WERI-Rb-1 (cell line): ENCODE data around the gene SH3YL1.

Experiments used
- DNase-seq: peaks from one replicate; pipeline ENCODE4 v3.0.0-alpha.2; 2020
- H3K27ac ChIP-seq: fragments of 250-450 bp; sonication (Bioruptor Pico); 2 replicates; pipeline ENCODE4 v1.5.1; 2020; ENCODE audit warnings: mild to moderate bottlenecking, moderate library complexity
- H3K27me3 ChIP-seq: fragments of 250-450 bp; sonication (Bioruptor Pico); 2 replicates; pipeline ENCODE4 v1.5.1; 2021; ENCODE audit warnings: mild to moderate bottlenecking, low read depth, moderate library complexity; ENCODE audit not compliant: insufficient read depth, severe bottlenecking
- H3K36me3 ChIP-seq: fragments of 250-450 bp; sonication (Bioruptor Pico); 2 replicates; pipeline ENCODE4 v1.5.1; 2020; ENCODE audit warnings: mild to moderate bottlenecking, moderate library complexity
- H3K4me3 ChIP-seq: 2 replicates; pipeline ENCODE4 v1.5.1; 2011; ENCODE audit warnings: low read depth, mild to moderate bottlenecking, control low read depth, low read length
- H3K9me3 ChIP-seq: fragments of 250-450 bp; sonication (Bioruptor Pico); 2 replicates; pipeline ENCODE4 v1.5.1; 2021; ENCODE audit warnings: mild to moderate bottlenecking, moderate library complexity; ENCODE audit not compliant: severe bottlenecking
- TF ChIP-seq, protein P1 (sequence below): IDR thresholded peaks from 2 replicates; pipeline ENCODE4 v1.5.1; 2011; ENCODE audit warnings: low read depth, mild to moderate bottlenecking, control low read depth, inconsistent platforms, low read length

SH3YL1 gene

DNA sequence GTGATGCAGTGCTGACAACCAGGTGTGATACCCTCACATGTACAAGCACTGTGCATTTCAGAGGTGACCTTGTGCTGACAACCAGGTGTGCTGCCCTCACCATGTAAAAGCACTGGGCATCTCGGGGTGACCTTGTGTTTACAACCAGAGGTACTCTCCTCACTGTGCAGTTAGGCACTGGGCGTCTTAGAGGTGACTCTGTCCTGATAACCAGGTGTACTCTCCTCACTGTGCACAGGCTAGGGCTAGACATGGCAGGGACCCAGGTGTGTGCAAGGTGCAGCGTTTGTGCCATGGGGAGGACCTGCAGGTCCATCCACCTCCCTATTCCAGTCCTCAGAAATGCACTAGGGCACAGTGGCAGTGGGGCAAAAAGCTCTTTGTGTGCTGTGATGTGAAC, 32.5 kb upstream of the SH3YL1 start:
- TF ChIP-seq, protein P1, sequence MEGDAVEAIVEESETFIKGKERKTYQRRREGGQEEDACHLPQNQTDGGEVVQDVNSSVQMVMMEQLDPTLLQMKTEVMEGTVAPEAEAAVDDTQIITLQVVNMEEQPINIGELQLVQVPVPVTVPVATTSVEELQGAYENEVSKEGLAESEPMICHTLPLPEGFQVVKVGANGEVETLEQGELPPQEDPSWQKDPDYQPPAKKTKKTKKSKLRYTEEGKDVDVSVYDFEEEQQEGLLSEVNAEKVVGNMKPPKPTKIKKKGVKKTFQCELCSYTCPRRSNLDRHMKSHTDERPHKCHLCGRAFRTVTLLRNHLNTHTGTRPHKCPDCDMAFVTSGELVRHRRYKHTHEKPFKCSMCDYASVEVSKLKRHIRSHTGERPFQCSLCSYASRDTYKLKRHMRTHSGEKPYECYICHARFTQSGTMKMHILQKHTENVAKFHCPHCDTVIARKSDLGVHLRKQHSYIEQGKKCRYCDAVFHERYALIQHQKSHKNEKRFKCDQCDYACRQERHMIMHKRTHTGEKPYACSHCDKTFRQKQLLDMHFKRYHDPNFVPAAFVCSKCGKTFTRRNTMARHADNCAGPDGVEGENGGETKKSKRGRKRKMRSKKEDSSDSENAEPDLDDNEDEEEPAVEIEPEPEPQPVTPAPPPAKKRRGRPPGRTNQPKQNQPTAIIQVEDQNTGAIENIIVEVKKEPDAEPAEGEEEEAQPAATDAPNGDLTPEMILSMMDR, result no peak

GRCh38 chr2:295090-295489, 31.3 kb upstream of the SH3YL1 start:
- DNase-seq, result no peak
- TF ChIP-seq, protein P1, result no peak
- H3K4me3 ChIP-seq, result no peak overlapping the region
- H3K9me3 ChIP-seq, result peaks cover 8% of the 10 kb centered on the region
- H3K27ac ChIP-seq, result no peak overlapping the region
- H3K27me3 ChIP-seq, result peaks cover 47% of the 10 kb centered on the region
- no peaks in the 10 kb centered on the region for H3K36me3 ChIP-seq

More for the DNA sequence above, 32.5 kb upstream of the SH3YL1 start:
- no peak for DNase-seq
- Histone ChIP-seq H3K9me3 (peaks cover 8% of the 10 kb centered on the region), H3K27ac (no peak overlapping the region), H3K27me3 (peaks cover 34% of the 10 kb centered on the region), H3K4me3 (no peak overlapping the region), H3K36me3 (no peaks in the 10 kb centered on the region)

GRCh38 chr2:290090-290722, 26.4 kb upstream of the SH3YL1 start:
- TF ChIP-seq, protein P1, result peak; percentile 89
- Histone ChIP-seq H3K4me3 (peak overlapping the region; percentile 58), H3K27me3 (peaks cover 61% of the 10 kb centered on the region), H3K9me3 (no peaks in the 10 kb centered on the region), H3K27ac (no peak overlapping the region), H3K36me3 (no peaks in the 10 kb centered on the region)
- DNase-seq, result peak; percentile 88

DNA sequence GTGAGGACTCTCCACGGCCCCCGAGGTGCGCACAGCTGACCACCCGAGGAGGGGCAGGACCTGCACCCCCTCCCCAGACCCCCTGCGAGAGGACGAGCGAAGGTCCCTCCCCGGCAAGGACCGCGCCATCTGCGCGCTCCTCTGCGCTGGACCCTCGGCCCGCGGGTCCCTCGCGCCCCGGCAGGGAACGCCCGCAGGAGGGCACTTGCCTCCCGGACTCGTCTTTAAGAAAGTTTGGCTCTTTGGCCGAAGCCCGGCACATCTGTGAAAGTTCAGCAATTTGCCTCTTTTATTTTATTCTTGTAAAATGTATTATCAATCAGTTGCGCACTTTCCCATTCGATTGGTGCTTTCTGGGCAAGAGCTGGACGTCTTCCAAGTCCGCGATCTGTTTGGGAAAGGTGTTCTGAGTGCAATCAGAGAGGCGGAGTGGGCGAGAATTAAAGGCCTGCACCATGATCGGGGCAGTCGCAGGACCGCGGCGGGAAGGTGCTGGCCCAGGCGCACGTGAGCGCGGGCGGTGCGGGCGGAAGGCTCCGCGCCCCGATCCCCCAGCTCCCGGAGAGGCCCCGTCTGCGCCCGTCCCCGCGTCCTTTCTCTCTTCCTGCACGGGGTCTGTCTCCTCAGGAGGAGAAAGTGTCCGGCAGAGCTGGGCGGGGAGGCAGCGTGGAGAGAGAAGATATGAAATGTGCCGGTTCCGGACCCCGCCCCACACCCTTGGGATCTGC, 25.7 kb upstream of the SH3YL1 start:
- no peaks in the 10 kb centered on the region for H3K36me3 ChIP-seq
- TF ChIP-seq, protein P1, result no peak
- no peak overlapping the region for H3K27ac ChIP-seq
- peaks cover 54% of the 10 kb centered on the region for H3K27me3 ChIP-seq
- H3K9me3 ChIP-seq, result no peaks in the 10 kb centered on the region
- H3K4me3 ChIP-seq, result peak overlapping the region; percentile 58
- DNase-seq, result no peak

GRCh38 chr2:288758-289361, 25.0 kb upstream of the SH3YL1 start:
- no peaks in the 10 kb centered on the region for H3K36me3 ChIP-seq
- H3K4me3 ChIP-seq, result peak overlapping the region; percentile 58
- peaks cover 53% of the 10 kb centered on the region for H3K27me3 ChIP-seq
- peak; percentile 33 for DNase-seq
- no peak overlapping the region for H3K27ac ChIP-seq
- H3K9me3 ChIP-seq, result no peaks in the 10 kb centered on the region
- TF ChIP-seq, protein P1, result no peak
